ENCODE results near the gene FAM234B. TPM values are rescaled to one million over a fixed set of nuclear protein-coding genes. Genes with fewer than 3 reads are reported as not detected.

The FAM234B gene
- total RNA-seq, 1 experiment from 2014 or later, result 11.4 TPM

DNA sequence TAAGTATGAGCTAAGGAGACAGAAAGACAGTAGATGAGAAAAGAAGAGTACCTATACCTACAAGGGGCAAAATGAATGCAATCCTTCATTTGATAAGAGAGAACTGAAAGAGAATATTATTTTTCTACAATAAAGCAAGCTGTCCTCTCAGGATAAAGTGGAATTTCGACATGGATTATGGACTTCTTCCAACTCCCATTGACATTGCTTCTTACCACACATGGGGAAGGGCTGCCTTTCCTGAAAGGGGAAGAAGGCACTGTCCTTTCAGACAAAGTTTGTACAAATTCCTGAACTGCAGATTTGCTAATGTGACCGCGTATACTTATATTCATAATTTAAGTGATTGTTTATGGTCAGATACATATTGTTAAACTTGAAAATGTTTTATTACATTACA is 39.8 kb upstream of the FAM234B start:
- no peaks in the 10 kb centered on the region for H3K9me3 ChIP-seq
- no peak overlapping the region for H3K27ac Mint-ChIP-seq (ENCODE audit: unreplicated experiment)
- no peaks in the 10 kb centered on the region for H3K27me3 Mint-ChIP-seq (ENCODE audit: insufficient read depth, unreplicated experiment)
- no TSS peak for BruUV-seq (replicated peaks)
- H3K36me3 Mint-ChIP-seq (ENCODE audit: insufficient read depth, unreplicated experiment), result no peaks in the 10 kb centered on the region
- CTCF ChIA-PET, result no interaction called here
- intact Hi-C loops (cut with micrococcal nuclease; ENCODE audit: unreplicated experiment), result no loop called here
- H3K4me1 Mint-ChIP-seq (ENCODE audit: low read depth, unreplicated experiment), result peaks cover under 1% of the 10 kb centered on the region
- no peaks in the 10 kb centered on the region for H3K27me3 ChIP-seq (replicated peaks; ENCODE audit: control insufficient read depth, insufficient read depth, low read length)
- no peak overlapping the region for H3K4me3 Mint-ChIP-seq (ENCODE audit: unreplicated experiment)
- H3K9me3 Mint-ChIP-seq (ENCODE audit: unreplicated experiment), result no peaks in the 10 kb centered on the region
- peaks cover 5% of the 10 kb centered on the region; the same call in 1 of the 2 replicates for H3K4me1 ChIP-seq
- H3K36me3 ChIP-seq (ENCODE audit: control insufficient read depth, insufficient read depth, low read length), result no peaks in the 10 kb centered on the region
- POLR2A ChIA-PET, result no interaction called here
- H3K4me3 ChIP-seq (ENCODE audit: low read depth, low read length), result no peak overlapping the region
- DNase-seq, result no peak
- TF ChIP-seq CTCF (IDR thresholded peaks at IDR 0.05; ENCODE audit: insufficient read depth in 1 of 2, low read depth in 1 of 2, low read length in 1 of 2, severe bottlenecking in 1 of 2, unreplicated experiment in 1 of 2), result no peak

GRCh38 chr12:13004986-13005385 is 39.2 kb upstream of the FAM234B start:
- ChIA-PET POLR2A (no interaction called here), CTCF (no interaction called here)
- no peak for DNase-seq
- Histone ChIP-seq H3K36me3 (ENCODE audit: control insufficient read depth, insufficient read depth, low read length) (no peaks in the 10 kb centered on the region), H3K4me3 (ENCODE audit: low read depth, low read length) (no peak overlapping the region), H3K4me1 (peaks cover 5% of the 10 kb centered on the region; the same call in 1 of the 2 replicates), H3K27me3 (replicated peaks; ENCODE audit: control insufficient read depth, insufficient read depth, low read length) (no peaks in the 10 kb centered on the region), H3K9me3 (no peaks in the 10 kb centered on the region)
- intact Hi-C loops (cut with micrococcal nuclease; ENCODE audit: unreplicated experiment), result no loop called here
- Mint-ChIP-seq H3K4me3 (ENCODE audit: unreplicated experiment) (no peak overlapping the region), H3K27ac (ENCODE audit: unreplicated experiment) (no peak overlapping the region), H3K27me3 (ENCODE audit: insufficient read depth, unreplicated experiment) (no peaks in the 10 kb centered on the region), H3K4me1 (ENCODE audit: low read depth, unreplicated experiment) (no peaks in the 10 kb centered on the region), H3K9me3 (ENCODE audit: unreplicated experiment) (no peaks in the 10 kb centered on the region), H3K36me3 (ENCODE audit: insufficient read depth, unreplicated experiment) (no peaks in the 10 kb centered on the region)
- no TSS peak for BruUV-seq (replicated peaks)
- no peak for TF ChIP-seq CTCF (IDR thresholded peaks at IDR 0.05; ENCODE audit: insufficient read depth in 1 of 2, low read depth in 1 of 2, low read length in 1 of 2, severe bottlenecking in 1 of 2, unreplicated experiment in 1 of 2)

- TF ChIP-seq CTCF (IDR thresholded peaks at IDR 0.05; ENCODE audit: insufficient read depth in 1 of 2, low read depth in 1 of 2, low read length in 1 of 2, severe bottlenecking in 1 of 2, unreplicated experiment in 1 of 2), result no peak
- Mint-ChIP-seq H3K4me1 (ENCODE audit: low read depth, unreplicated experiment) (no peaks in the 10 kb centered on the region), H3K27ac (ENCODE audit: unreplicated experiment) (no peak overlapping the region), H3K9me3 (ENCODE audit: unreplicated experiment) (no peaks in the 10 kb centered on the region), H3K27me3 (ENCODE audit: insufficient read depth, unreplicated experiment) (no peaks in the 10 kb centered on the region), H3K36me3 (ENCODE audit: insufficient read depth, unreplicated experiment) (no peaks in the 10 kb centered on the region), H3K4me3 (ENCODE audit: unreplicated experiment) (no peak overlapping the region)
- Histone ChIP-seq H3K4me3 (ENCODE audit: low read depth, low read length) (no peak overlapping the region), H3K36me3 (ENCODE audit: control insufficient read depth, insufficient read depth, low read length) (no peaks in the 10 kb centered on the region), H3K4me1 (peaks cover 5% of the 10 kb centered on the region; the same call in 1 of the 2 replicates), H3K27me3 (replicated peaks; ENCODE audit: control insufficient read depth, insufficient read depth, low read length) (no peaks in the 10 kb centered on the region), H3K9me3 (no peaks in the 10 kb centered on the region)
- CTCF ChIA-PET, result no interaction called here
- no TSS peak for BruUV-seq (replicated peaks)
- DNase-seq, result no peak
- POLR2A ChIA-PET, result no interaction called here
- intact Hi-C loops (cut with micrococcal nuclease; ENCODE audit: unreplicated experiment), result no loop called here
Observed at GRCh38 chr12:13005649-13006048, 38.5 kb upstream of the FAM234B start.

All from Caco-2 (cell line).